ENCODE measurements around the gene CACNA2D3.

GRCh38 chr3:55105647-55106046, 983.3 kb downstream of the CACNA2D3 start:
- no peak for TF ChIP-seq POLR2AphosphoS5 (IDR thresholded peaks at IDR 0.05; ENCODE audit: borderline replicate concordance, low read depth, low read length)
- TF ChIP-seq EZH2 (IDR thresholded peaks at IDR 0.05): no peak
- TF ChIP-seq FOXP2 (optimal IDR thresholded peaks at IDR 0.05; ENCODE audit: control extremely low read depth, extremely low read length, insufficient read depth): no peak
